ENCODE measurements around the gene C1orf210. TPM values are rescaled to one million over a fixed set of nuclear protein-coding genes. Genes with fewer than 3 reads are reported as not detected.

Gene C1orf210
- total RNA-seq, 1 donor from 2014 or later, result 34.3 TPM

GRCh38 chr1:43255438-43256210 lies 29.8 kb downstream of the C1orf210 start:
- DNase-seq (ENCODE audit: low spot score, unreplicated experiment), result no peak
- Mint-ChIP-seq H3K27me3 (peaks cover 7% of the 10 kb centered on the region), H3K4me3 (ENCODE audit: low read depth) (no peak overlapping the region), H3K9me3 (ENCODE audit: low read depth) (peaks cover 16% of the 10 kb centered on the region), H3K36me3 (ENCODE audit: insufficient read depth) (peaks cover 7% of the 10 kb centered on the region), H3K27ac (no peak overlapping the region), H3K4me1 (ENCODE audit: low read depth) (no peaks in the 10 kb centered on the region)
- no peak for TF ChIP-seq CTCF (IDR thresholded peaks at IDR 0.05; ENCODE audit: unreplicated experiment)

- H3K9me3 Mint-ChIP-seq (ENCODE audit: low read depth), result peaks cover 17% of the 10 kb centered on the region
- peaks cover 7% of the 10 kb centered on the region for H3K36me3 Mint-ChIP-seq (ENCODE audit: insufficient read depth)
- H3K4me1 Mint-ChIP-seq (ENCODE audit: low read depth), result no peaks in the 10 kb centered on the region
- no peak for TF ChIP-seq CTCF (IDR thresholded peaks at IDR 0.05; ENCODE audit: unreplicated experiment)
- H3K27ac Mint-ChIP-seq, result no peak overlapping the region
- no peak for DNase-seq (ENCODE audit: low spot score, unreplicated experiment)
- H3K27me3 Mint-ChIP-seq, result peaks cover 7% of the 10 kb centered on the region
- H3K4me3 Mint-ChIP-seq (ENCODE audit: low read depth), result no peak overlapping the region
Measured at GRCh38 chr1:43253876-43254275, 31.5 kb downstream of the C1orf210 start.

GRCh38 chr1:43253173-43253572 lies 32.2 kb downstream of the C1orf210 start:
- Mint-ChIP-seq H3K27me3 (peaks cover 7% of the 10 kb centered on the region), H3K27ac (no peak overlapping the region), H3K36me3 (ENCODE audit: insufficient read depth) (peaks cover 3% of the 10 kb centered on the region), H3K4me1 (ENCODE audit: low read depth) (no peaks in the 10 kb centered on the region), H3K9me3 (ENCODE audit: low read depth) (peaks cover 12% of the 10 kb centered on the region), H3K4me3 (ENCODE audit: low read depth) (no peak overlapping the region)
- no peak for DNase-seq (ENCODE audit: low spot score, unreplicated experiment)
- TF ChIP-seq CTCF (IDR thresholded peaks at IDR 0.05; ENCODE audit: unreplicated experiment), result no peak

GRCh38 chr1:43252225-43252624 lies 33.2 kb downstream of the C1orf210 start:
- H3K4me3 Mint-ChIP-seq (ENCODE audit: low read depth), result no peak overlapping the region
- peaks cover 13% of the 10 kb centered on the region for H3K9me3 Mint-ChIP-seq (ENCODE audit: low read depth)
- no peak for TF ChIP-seq CTCF (IDR thresholded peaks at IDR 0.05; ENCODE audit: unreplicated experiment)
- H3K27me3 Mint-ChIP-seq, result peaks cover 7% of the 10 kb centered on the region
- DNase-seq (ENCODE audit: low spot score, unreplicated experiment), result no peak
- no peaks in the 10 kb centered on the region for H3K4me1 Mint-ChIP-seq (ENCODE audit: low read depth)
- H3K36me3 Mint-ChIP-seq (ENCODE audit: insufficient read depth), result no peaks in the 10 kb centered on the region
- H3K27ac Mint-ChIP-seq, result no peak overlapping the region

GRCh38 chr1:43251024-43251423 lies 34.4 kb downstream of the C1orf210 start:
- H3K36me3 Mint-ChIP-seq (ENCODE audit: insufficient read depth), result peaks cover 3% of the 10 kb centered on the region
- H3K4me1 Mint-ChIP-seq (ENCODE audit: low read depth), result no peaks in the 10 kb centered on the region
- H3K4me3 Mint-ChIP-seq (ENCODE audit: low read depth), result no peak overlapping the region
- no peak overlapping the region for H3K27ac Mint-ChIP-seq
- H3K27me3 Mint-ChIP-seq, result peaks cover 7% of the 10 kb centered on the region
- peaks cover 23% of the 10 kb centered on the region for H3K9me3 Mint-ChIP-seq (ENCODE audit: low read depth)
- TF ChIP-seq CTCF (IDR thresholded peaks at IDR 0.05; ENCODE audit: unreplicated experiment), result no peak
- DNase-seq (ENCODE audit: low spot score, unreplicated experiment), result no peak
